Mesodermal cell (in vitro differentiated cells): Measurements from ENCODE around the gene SPACA4. TPM values are rescaled to one million over a fixed set of nuclear protein-coding genes. Genes with fewer than 3 reads are reported as not detected.
A peak's percentile ranks its signal among the peaks of the same experiment; 100 is the strongest.

Experiments used
- H3K27ac ChIP-seq: 2 replicates; pipeline ENCODE4 v1.7.0; 2013; ENCODE audit warnings: mild to moderate bottlenecking, low read depth, low read length, moderate library complexity; ENCODE audit not compliant: severe bottlenecking
- H3K36me3 ChIP-seq: 2 replicates; pipeline ENCODE4 v1.7.1; 2013; ENCODE audit warnings: mild to moderate bottlenecking, low read length, moderate library complexity; ENCODE audit not compliant: control insufficient read depth, insufficient read depth
- H3K4me1 ChIP-seq: one replicate; pipeline ENCODE4 v1.7.1; 2013; ENCODE audit warnings: mild to moderate bottlenecking, low read length; ENCODE audit not compliant: insufficient read depth, control insufficient read depth, poor library complexity, severe bottlenecking
- H3K4me3 ChIP-seq: 2 replicates; pipeline ENCODE4 v1.7.0; 2013; ENCODE audit warnings: low read length, control low read depth, mild to moderate bottlenecking; ENCODE audit not compliant: insufficient read depth, poor library complexity, severe bottlenecking; ENCODE audit errors: extremely low read depth
- H3K9me3 ChIP-seq: 2 replicates; pipeline ENCODE4 v1.7.1; 2013; ENCODE audit warnings: mild to moderate bottlenecking, low read length, moderate library complexity; ENCODE audit not compliant: control insufficient read depth
- WGBS, 2 experiments: methylation state at CpG; one replicate each; pipeline ENCODE4 v1.1.5; 2013; ENCODE audit warnings: missing lambda C conversion rate in 2 of 2; ENCODE audit not compliant: insufficient coverage in 2 of 2; 5-methylcytosine and 5-hydroxymethylcytosine counted together
- polyA plus RNA-seq, 2 experiments: library from polyadenylated mRNA; stranded (reverse); fragments of 50-300 nt; gene quantifications; one replicate each; pipeline ENCODE4 v1.2.3, GENCODE V29; 2013

SPACA4 gene
- not detected for polyA plus RNA-seq (2013, experiment 1 of 2)
- polyA plus RNA-seq (2013, experiment 2 of 2) = not detected

GRCh38 chr19:48606463-48607358 lies at the start of gene SPACA4:
TSS of gene SPACA4 (plus strand) at chr19:48606742. CDS start at chr19:48606979, 237 bp downstream.
- Histone ChIP-seq H3K27ac (no peak within 1 kb of the TSS), H3K36me3 (no peaks in the 10 kb centered on the region), H3K4me3 (no peak within 1 kb of the TSS), H3K9me3 (no peaks in the 10 kb centered on the region), H3K4me1 (no peaks in the 10 kb centered on the region)
- 93 to 96% methylated on average over 35 to 38 of the region's 39 CpGs for WGBS, 2 experiments

GRCh38 chr19:48556825-48557224 lies 49.7 kb upstream of the SPACA4 start:
- Histone ChIP-seq H3K4me3 (no peak overlapping the region), H3K36me3 (no peaks in the 10 kb centered on the region), H3K27ac (no peak overlapping the region), H3K9me3 (no peaks in the 10 kb centered on the region), H3K4me1 (peaks cover 18% of the 10 kb centered on the region)
- WGBS, 2 experiments = 92 to 96% methylated on average over 2 to 4 of the region's 5 CpGs

- Histone ChIP-seq H3K4me3 (no peak overlapping the region), H3K36me3 (no peaks in the 10 kb centered on the region), H3K9me3 (no peaks in the 10 kb centered on the region), H3K27ac (no peak overlapping the region), H3K4me1 (peaks cover 16% of the 10 kb centered on the region)
- 43 to 52% methylated on average over 19 to 24 of the region's 27 CpGs for WGBS, 2 experiments
Observed at GRCh38 chr19:48558018-48558684, 48.4 kb upstream of the SPACA4 start.

GRCh38 chr19:48560095-48560530 lies 46.4 kb upstream of the SPACA4 start:
- no peak overlapping the region for H3K4me3 ChIP-seq
- whole genome bisulfite sequencing, 2 experiments = 96 to 97% methylated on average over 3 to 5 of the region's 6 CpGs

GRCh38 chr19:48561412-48561811 lies 45.1 kb upstream of the SPACA4 start:
- H3K4me3 ChIP-seq = no peak overlapping the region
- H3K36me3 ChIP-seq = no peaks in the 10 kb centered on the region
- H3K27ac ChIP-seq = no peak overlapping the region
- peaks cover 3% of the 10 kb centered on the region for H3K4me1 ChIP-seq
- WGBS, 2 experiments = 96% methylated on average over 9 to 11 of the region's 11 CpGs
- H3K9me3 ChIP-seq = no peaks in the 10 kb centered on the region

More at GRCh38 chr19:48560095-48560530, 46.4 kb upstream of the SPACA4 start:
- H3K9me3 ChIP-seq = no peaks in the 10 kb centered on the region
- H3K27ac ChIP-seq = no peak overlapping the region
- H3K4me1 ChIP-seq = peaks cover 8% of the 10 kb centered on the region
- no peaks in the 10 kb centered on the region for H3K36me3 ChIP-seq

- Histone ChIP-seq H3K4me3 (no peak overlapping the region), H3K9me3 (no peaks in the 10 kb centered on the region), H3K27ac (no peak overlapping the region), H3K4me1 (peaks cover 15% of the 10 kb centered on the region), H3K36me3 (no peaks in the 10 kb centered on the region)
- 84 to 92% methylated on average over 4 to 6 of the region's 7 CpGs for WGBS, 2 experiments
Observed at GRCh38 chr19:48565090-48565489, 41.5 kb upstream of the SPACA4 start.

GRCh38 chr19:48568345-48568886 lies 38.1 kb upstream of the SPACA4 start:
- Histone ChIP-seq H3K9me3 (no peaks in the 10 kb centered on the region), H3K4me3 (peak overlapping the region; percentile 8), H3K27ac (peak overlapping the region; percentile 91), H3K36me3 (no peaks in the 10 kb centered on the region), H3K4me1 (peaks cover 19% of the 10 kb centered on the region)
- 10 to 13% methylated on average over 17 to 18 of the region's 19 CpGs for whole genome bisulfite sequencing, 2 experiments

GRCh38 chr19:48569814-48570213 lies 36.7 kb upstream of the SPACA4 start:
- no peak overlapping the region for H3K27ac ChIP-seq
- no peak overlapping the region for H3K4me3 ChIP-seq
- no peaks in the 10 kb centered on the region for H3K36me3 ChIP-seq
- WGBS, 2 experiments = 77 to 79% methylated on average over 10 of the region's 11 CpGs
- H3K9me3 ChIP-seq = no peaks in the 10 kb centered on the region
- peaks cover 18% of the 10 kb centered on the region for H3K4me1 ChIP-seq

- no peaks in the 10 kb centered on the region for H3K9me3 ChIP-seq
- H3K36me3 ChIP-seq = no peaks in the 10 kb centered on the region
- 78 to 87% methylated on average over 4 of the region's 5 CpGs for WGBS, 2 experiments
- H3K4me1 ChIP-seq = peaks cover 18% of the 10 kb centered on the region
- no peak overlapping the region for H3K27ac ChIP-seq
- no peak overlapping the region for H3K4me3 ChIP-seq
Observed at GRCh38 chr19:48571378-48572162, 35.0 kb upstream of the SPACA4 start.

- Histone ChIP-seq H3K4me1 (peaks cover 15% of the 10 kb centered on the region), H3K27ac (no peak overlapping the region), H3K9me3 (no peaks in the 10 kb centered on the region), H3K36me3 (no peaks in the 10 kb centered on the region), H3K4me3 (no peak overlapping the region)
- 64 to 65% methylated on average over 11 of the region's 12 CpGs for WGBS, 2 experiments
Observed at GRCh38 chr19:48573163-48573505, 33.4 kb upstream of the SPACA4 start.
